H1 (cell line): ENCODE results near the gene GIPC2. TPM values are rescaled to one million over a fixed set of nuclear protein-coding genes. Genes with fewer than 3 reads are reported as not detected.
A peak's percentile ranks its signal among the peaks of the same experiment; 100 is the strongest.

Experiments used
- CTCF ChIA-PET: fragments of 300-600 bp; sonication (Branson Sonifier 250); formaldehyde crosslinking; loops from one replicate; lab custom pipeline; 2021; ENCODE audit not compliant: partially characterized antibody; lab: Charles Lee
- POLR2A ChIA-PET: fragments of 300-600 bp; sonication (Branson Sonifier 250); formaldehyde crosslinking; loops from one replicate; lab custom pipeline; 2021; ENCODE audit warnings: inconsistent platforms; ENCODE audit not compliant: partially characterized antibody; lab: Charles Lee
- DNase-seq, 2 experiments: peaks; one replicate each; pipeline versions ENCODE4 v3.0.0 to v3.0.0-alpha.2; 2010 to 2022; ENCODE audit warnings: low spot score in 2 of 2, low read depth in 1 of 2, mixed read lengths in 1 of 2
- FAIRE-seq: peaks from 2 replicates; lab custom pipeline; 2011; peaks lifted over from hg19 to GRCh38; lab: Jason Lieb, UNC
- H2AFZ ChIP-seq: 2 replicates; pipeline ENCODE4 v1.8.1; 2012; ENCODE audit warnings: low read length, inconsistent platforms
- H2AK5ac ChIP-seq: 2 replicates; pipeline ENCODE4 v1.6.1; 2013; ENCODE audit warnings: low read depth, low read length
- H2BK120ac ChIP-seq: replicated peaks from 2 replicates; pipeline ENCODE3; 2013; ENCODE audit warnings: low read depth, low read length, inconsistent platforms
- H2BK12ac ChIP-seq: 2 replicates; pipeline ENCODE4 v1.6.1; 2013; ENCODE audit warnings: low read depth, low read length
- H2BK15ac ChIP-seq: 2 replicates; pipeline ENCODE4 v1.6.1; 2013; ENCODE audit warnings: low read length
- H2BK20ac ChIP-seq: 2 replicates; pipeline ENCODE4 v1.6.1; 2013; ENCODE audit warnings: low read length
- H2BK5ac ChIP-seq: 2 replicates; pipeline ENCODE4 v1.6.1; 2013; ENCODE audit warnings: low read depth, low read length
- H3K14ac ChIP-seq: 2 replicates; pipeline ENCODE4 v1.6.1; 2013; ENCODE audit warnings: inconsistent platforms; ENCODE audit not compliant: insufficient read length
- H3K18ac ChIP-seq: 2 replicates; pipeline ENCODE4 v1.6.1; 2013; ENCODE audit warnings: low read length; ENCODE audit errors: extremely low read depth
- H3K23ac ChIP-seq: 2 replicates; pipeline ENCODE4 v1.6.1; 2013; ENCODE audit warnings: inconsistent platforms; ENCODE audit not compliant: insufficient read length
- H3K23me2 ChIP-seq: 2 replicates; pipeline ENCODE4 v1.6.1; 2013; ENCODE audit warnings: low read depth, low read length
- H3K27ac ChIP-seq: 2 replicates; pipeline ENCODE4 v1.6.1; 2011; ENCODE audit warnings: low read depth, low read length, inconsistent platforms
- H3K27me3 ChIP-seq, 4 experiments: replicated peaks in 1 of 4; 1 replicate in 1 of 4; 2 replicates in 3 of 4; pipeline versions ENCODE4 v1.6.1 to v1.8.1; 2011 to 2013; ENCODE audit warnings: low read length in 3 of 4, mild to moderate bottlenecking in 3 of 4, inconsistent platforms in 2 of 4, mixed read lengths in 2 of 4, moderate library complexity in 1 of 4; ENCODE audit not compliant: control insufficient read depth in 3 of 4, insufficient read depth in 3 of 4; ENCODE audit errors: extremely low read depth in 1 of 4
- H3K36me3 ChIP-seq, 4 experiments: 2 replicates each; pipeline versions ENCODE4 v1.6.1 to v1.8.1; 2011 to 2013; ENCODE audit warnings: mild to moderate bottlenecking in 4 of 4, low read length in 3 of 4, moderate library complexity in 2 of 4, control low read depth in 1 of 4, inconsistent platforms in 1 of 4; ENCODE audit not compliant: insufficient read depth in 4 of 4, control insufficient read depth in 2 of 4
- H3K4ac ChIP-seq: replicated peaks from 2 replicates; pipeline ENCODE3; 2013; ENCODE audit warnings: low read length, low read depth, mixed read lengths, inconsistent platforms; ENCODE audit not compliant: insufficient read length
- H3K4me1 ChIP-seq, 4 experiments: replicated peaks in 1 of 4; 1 replicate in 1 of 4; 2 replicates in 3 of 4; pipeline versions ENCODE4 v1.6.1 to v1.8.1; 2011 to 2013; ENCODE audit warnings: low read length in 3 of 4, inconsistent platforms in 2 of 4, mixed read lengths in 1 of 4; ENCODE audit not compliant: insufficient read depth in 4 of 4, control insufficient read depth in 3 of 4
- H3K4me2 ChIP-seq, 2 experiments: 2 replicates each; pipeline versions ENCODE4 v1.6.1 to v1.8.1; 2011 to 2013; ENCODE audit warnings: low read depth in 2 of 2, low read length in 2 of 2, control low read depth in 1 of 2, inconsistent platforms in 1 of 2, mild to moderate bottlenecking in 1 of 2; ENCODE audit not compliant: insufficient read depth in 1 of 2
- H3K4me3 ChIP-seq, 4 experiments: fragments of 200-600, 300-600 bp in 1 of 4; sonication (generic), shearing (Covaris generic), sonication (Bioruptor Twin) in 1 of 4; 2 replicates each; pipeline versions ENCODE4 v1.5.1 to v1.8.1; 2011 to 2016; ENCODE audit warnings: low read length in 4 of 4, low read depth in 3 of 4, control low read depth in 2 of 4, inconsistent platforms in 2 of 4, mild to moderate bottlenecking in 2 of 4, mixed read lengths in 1 of 4, moderate library complexity in 1 of 4; ENCODE audit not compliant: insufficient read depth in 2 of 4; ENCODE audit errors: extremely low read depth in 1 of 4
- H3K56ac ChIP-seq: replicated peaks from 2 replicates; pipeline ENCODE3; 2013; ENCODE audit warnings: low read depth, mild to moderate bottlenecking, mixed read lengths, low read length, inconsistent platforms; ENCODE audit not compliant: insufficient read length
- H3K79me1 ChIP-seq: 2 replicates; pipeline ENCODE4 v1.6.1; 2013; ENCODE audit warnings: low read depth, low read length, control low read depth
- H3K79me2 ChIP-seq, 2 experiments: 2 replicates each; pipeline versions ENCODE4 v1.6.1 to v1.8.1; 2012 to 2013; ENCODE audit warnings: low read length in 2 of 2, mild to moderate bottlenecking in 2 of 2, inconsistent platforms in 1 of 2; ENCODE audit not compliant: insufficient read depth in 2 of 2, control insufficient read depth in 1 of 2
- H3K9ac ChIP-seq, 4 experiments: replicated peaks in 1 of 4; 1 replicate in 1 of 4; 2 replicates in 3 of 4; pipeline versions ENCODE4 v1.6.1 to v1.8.1; 2011 to 2013; ENCODE audit warnings: low read depth in 3 of 4, low read length in 3 of 4, control low read depth in 2 of 4, mild to moderate bottlenecking in 2 of 4, moderate library complexity in 2 of 4, inconsistent platforms in 1 of 4; ENCODE audit errors: extremely low read depth in 1 of 4
- H3K9me3 ChIP-seq, 2 experiments: 2 replicates each; pipeline versions ENCODE4 v1.6.1 to v1.8.1; 2012 to 2013; ENCODE audit warnings: mild to moderate bottlenecking in 2 of 2, moderate library complexity in 2 of 2, control low read depth in 1 of 2, inconsistent platforms in 1 of 2, low read depth in 1 of 2, low read length in 1 of 2, mixed read lengths in 1 of 2; ENCODE audit not compliant: insufficient read depth in 2 of 2
- H4K20me1 ChIP-seq, 2 experiments: replicated peaks in 1 of 2; 2 replicates each; pipeline versions ENCODE3 to v1.8.1; 2011 to 2013; ENCODE audit warnings: inconsistent platforms in 2 of 2, low read length in 2 of 2, mild to moderate bottlenecking in 1 of 2; ENCODE audit not compliant: insufficient read depth in 2 of 2, control insufficient read depth in 1 of 2
- H4K5ac ChIP-seq: 2 replicates; pipeline ENCODE4 v1.6.1; 2013; ENCODE audit warnings: low read length, low read depth, mixed read lengths, inconsistent platforms; ENCODE audit not compliant: insufficient read length
- H4K8ac ChIP-seq: 2 replicates; pipeline ENCODE4 v1.8.0; 2013; ENCODE audit warnings: mild to moderate bottlenecking, moderate library complexity, low read length, inconsistent platforms; ENCODE audit not compliant: insufficient read depth; ENCODE audit errors: extremely low read depth
- H4K91ac ChIP-seq: replicated peaks from 2 replicates; pipeline ENCODE3; 2013; ENCODE audit warnings: low read length, mixed read lengths, inconsistent platforms; ENCODE audit not compliant: insufficient read length
- CREB1 ChIP-seq: IDR thresholded peaks from 2 replicates; pipeline ENCODE4 v1.6.1; 2012; ENCODE audit warnings: inconsistent platforms
- WGBS, 2 experiments: shearing (Covaris generic) in 1 of 2; methylation state at CpG; one replicate each; pipeline versions ENCODE4 v1.1.6 to v1.1.7; 2013 to 2015; ENCODE audit warnings: low lambda C conversion rate in 2 of 2, mixed read lengths in 2 of 2, inconsistent platforms in 1 of 2, low coverage in 1 of 2, missing lambda C conversion rate in 1 of 2; ENCODE audit not compliant: insufficient replicate concordance in 2 of 2, insufficient coverage in 1 of 2, insufficient read length in 1 of 2; ENCODE audit errors: extremely low coverage in 1 of 2, missing lambda C conversion rate in 1 of 2; 5-methylcytosine and 5-hydroxymethylcytosine counted together
- polyA plus RNA-seq, 7 experiments: library from polyadenylated mRNA; depleted of rRNA in 3 of 7; stranded (reverse) in 5 of 7; unstranded in 2 of 7; fragments of >200 nt in 5 of 7; fragments of 200-250 nt in 2 of 7; gene quantifications; 1 replicate in 5 of 7; 2 replicates in 1 of 7; 4 replicates in 1 of 7; pipeline versions ENCODE4 v1.2.1 to v1.2.3, GENCODE V29; 2011 to 2013; ENCODE audit warnings: missing spikeins in 2 of 7, mixed read lengths in 2 of 7
- total RNA-seq: library from RNA; stranded (reverse); fragmentation: NEBNext Ultra II Directional; extraction: Animal tissue kit (Norgen Biotek cat#: 25700); gene quantifications from 2 replicates; pipeline ENCODE4 v1.2.1, GENCODE V29; 2021
- TF ChIP-seq, protein P1 (sequence below): IDR thresholded peaks from 2 replicates; pipeline ENCODE4 v1.6.1; 2012; ENCODE audit warnings: low read length, inconsistent platforms

The GIPC2 gene
- total and polyA plus RNA-seq, 2 of the 8 experiments (the other 6 are each of a cell fraction or from before 2014, with no cell fraction given): 0.29 to 0.69 TPM

DNA sequence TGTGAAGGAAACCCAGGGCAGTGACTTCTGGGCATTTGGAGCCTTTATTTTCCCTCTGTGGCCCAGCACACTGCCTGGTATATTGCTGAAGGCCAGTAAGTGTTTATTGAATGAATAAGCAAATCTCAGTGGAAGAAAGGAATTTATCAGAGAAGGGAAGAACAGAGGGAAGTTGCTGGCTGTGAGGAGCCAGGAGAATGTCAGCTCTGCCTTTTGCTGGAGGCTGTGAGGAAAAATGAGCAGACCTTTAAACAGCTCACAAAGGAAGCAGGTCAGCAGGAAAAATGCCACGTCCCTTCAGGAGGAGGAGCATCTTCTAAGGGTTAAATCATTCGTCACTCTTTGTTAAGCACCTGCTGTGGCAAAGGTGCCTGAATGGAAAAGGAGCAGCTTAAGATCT lies 75.9 kb downstream of the GIPC2 start:
- peak; percentile 24 for FAIRE-seq
- peak overlapping the region; percentile 15 to 20; a peak in 3 of 4 replicates for H3K4me2 ChIP-seq
- no peak overlapping the region for H4K8ac ChIP-seq
- no peak overlapping the region for H4K5ac ChIP-seq
- no peak overlapping the region for H2BK120ac ChIP-seq
- no peak overlapping the region; a peak in 1 of 8 replicates for H3K4me3 ChIP-seq
- no peak overlapping the region for H3K56ac ChIP-seq
- no peaks in the 10 kb centered on the region for H3K27me3 ChIP-seq
- ChIA-PET CTCF (interaction anchor here (0.6 to 1.8 kb wide), 5 partner anchors 10 to 496 kb away, joined by 3 to 6 read pairs (median 4); no protein-coding TSS in a partner anchor), POLR2A (no interaction called here)
- no peaks in the 10 kb centered on the region for H3K36me3 ChIP-seq
- H3K23me2 ChIP-seq: no peaks in the 10 kb centered on the region; the same call in 1 of the 2 replicates
- 0 out of 2 replicates have a peak overlapping the region, but pooled peaks have one; percentile 17 for H2BK12ac ChIP-seq
- no peaks in the 10 kb centered on the region; a peak in 1 of 7 replicates for H3K4me1 ChIP-seq
- H2BK20ac ChIP-seq: no peak overlapping the region
- H3K14ac ChIP-seq: no peak overlapping the region
- H3K4ac ChIP-seq: no peak overlapping the region
- peak; percentile 60 for TF ChIP-seq CREB1
- TF ChIP-seq, protein P1, sequence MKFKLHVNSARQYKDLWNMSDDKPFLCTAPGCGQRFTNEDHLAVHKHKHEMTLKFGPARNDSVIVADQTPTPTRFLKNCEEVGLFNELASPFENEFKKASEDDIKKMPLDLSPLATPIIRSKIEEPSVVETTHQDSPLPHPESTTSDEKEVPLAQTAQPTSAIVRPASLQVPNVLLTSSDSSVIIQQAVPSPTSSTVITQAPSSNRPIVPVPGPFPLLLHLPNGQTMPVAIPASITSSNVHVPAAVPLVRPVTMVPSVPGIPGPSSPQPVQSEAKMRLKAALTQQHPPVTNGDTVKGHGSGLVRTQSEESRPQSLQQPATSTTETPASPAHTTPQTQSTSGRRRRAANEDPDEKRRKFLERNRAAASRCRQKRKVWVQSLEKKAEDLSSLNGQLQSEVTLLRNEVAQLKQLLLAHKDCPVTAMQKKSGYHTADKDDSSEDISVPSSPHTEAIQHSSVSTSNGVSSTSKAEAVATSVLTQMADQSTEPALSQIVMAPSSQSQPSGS: no peak
- H4K91ac ChIP-seq: no peak overlapping the region
- no peaks in the 10 kb centered on the region for H3K9me3 ChIP-seq
- H3K18ac ChIP-seq: no peak overlapping the region; the same call in 1 of the 2 replicates
- no peaks in the 10 kb centered on the region for H3K79me2 ChIP-seq
- H2AFZ ChIP-seq: peak overlapping the region; percentile 57
- no peaks in the 10 kb centered on the region for H3K79me1 ChIP-seq
- no peak for DNase-seq
- 12% methylated on average over 2 of the region's 2 CpGs; no CpG with 5 or more reads in 1 of the 2 experiments for WGBS, 2 experiments
- H2BK15ac ChIP-seq: peak overlapping the region; percentile 37; the same call in 1 of the 2 replicates
- H2AK5ac ChIP-seq: peak overlapping the region; percentile 75; the same call in 1 of the 2 replicates
- no peaks in the 10 kb centered on the region for H4K20me1 ChIP-seq
- H3K9ac ChIP-seq: no peak overlapping the region
- no peak overlapping the region for H3K27ac ChIP-seq
- H3K23ac ChIP-seq: no peak overlapping the region
- no peak overlapping the region for H2BK5ac ChIP-seq
